NCI-H526 (cell line): ENCODE measurements around the gene SOX18.
"Not testable (repeated sequence)": the region's sequence is repeated elsewhere in the genome, so short reads cannot be mapped to it uniquely, and the experiment has no call there.

ENCODE experiments used
- DNase-seq, 2 experiments: peaks; one replicate each; lab custom pipeline; 2025; lab: John Stamatoyannopoulos, UW

The SOX18 gene

GRCh38 chr20:64049060-64049877 is at the start of gene SOX18:
TSS of gene SOX18 (minus strand) at chr20:64049639. CDS start at chr20:64049516, 123 bp downstream.
- DNase-seq = peak in 1 of 2 experiments; percentile 77

DNA sequence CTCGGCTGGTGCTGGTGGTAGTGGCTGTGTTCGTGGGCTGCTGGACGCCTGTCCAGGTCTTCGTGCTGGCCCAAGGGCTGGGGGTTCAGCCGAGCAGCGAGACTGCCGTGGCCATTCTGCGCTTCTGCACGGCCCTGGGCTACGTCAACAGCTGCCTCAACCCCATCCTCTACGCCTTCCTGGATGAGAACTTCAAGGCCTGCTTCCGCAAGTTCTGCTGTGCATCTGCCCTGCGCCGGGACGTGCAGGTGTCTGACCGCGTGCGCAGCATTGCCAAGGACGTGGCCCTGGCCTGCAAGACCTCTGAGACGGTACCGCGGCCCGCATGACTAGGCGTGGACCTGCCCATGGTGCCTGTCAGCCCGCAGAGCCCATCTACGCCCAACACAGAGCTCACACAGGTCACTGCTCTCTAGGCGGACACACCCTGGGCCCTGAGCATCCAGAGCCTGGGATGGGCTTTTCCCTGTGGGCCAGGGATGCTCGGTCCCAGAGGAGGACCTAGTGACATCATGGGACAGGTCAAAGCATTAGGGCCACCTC is 49.1 kb upstream of the SOX18 start:
- DNase-seq = no peak

DNA sequence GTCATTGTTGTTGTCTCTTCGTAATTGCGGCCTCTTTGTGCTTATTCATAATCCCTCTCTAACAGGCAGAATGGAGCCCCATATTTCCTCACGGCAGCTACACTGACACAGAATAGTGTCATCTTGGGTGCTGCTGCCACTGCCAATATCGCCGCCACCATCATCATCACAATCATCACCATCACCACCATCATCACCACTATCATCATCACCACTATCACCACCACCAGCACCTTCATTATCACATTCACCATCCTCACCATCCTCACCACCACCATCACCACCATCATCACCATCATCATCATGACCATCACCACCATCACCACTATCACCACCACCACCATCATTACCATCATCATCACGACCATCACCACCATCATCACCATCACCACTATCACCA is 47.1 kb upstream of the SOX18 start:
- DNase-seq = no peak

DNA sequence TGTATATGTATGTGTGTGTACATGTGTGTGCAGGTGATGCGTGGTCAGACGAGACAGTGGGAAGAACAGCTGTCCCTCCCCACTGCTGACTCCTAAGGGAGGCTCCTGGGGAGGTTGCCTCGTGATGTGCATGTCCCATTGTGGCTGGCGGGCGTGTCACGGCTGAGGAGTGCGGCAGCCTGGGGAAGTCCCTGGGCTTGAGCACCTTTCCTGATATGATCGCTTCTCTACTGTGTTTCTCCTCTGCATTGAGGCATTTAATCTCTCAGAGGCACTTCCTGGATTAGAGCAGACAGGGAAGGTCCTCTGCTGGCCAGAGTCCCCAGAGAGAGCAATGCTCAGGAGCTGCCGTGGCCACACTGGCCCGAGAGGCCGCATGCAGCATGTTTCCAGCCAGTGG is 46.5 kb upstream of the SOX18 start:
- DNase-seq = no peak

- DNase-seq = no peak
Measured at GRCh38 chr20:64095455-64095854, 46.0 kb upstream of the SOX18 start.

DNA sequence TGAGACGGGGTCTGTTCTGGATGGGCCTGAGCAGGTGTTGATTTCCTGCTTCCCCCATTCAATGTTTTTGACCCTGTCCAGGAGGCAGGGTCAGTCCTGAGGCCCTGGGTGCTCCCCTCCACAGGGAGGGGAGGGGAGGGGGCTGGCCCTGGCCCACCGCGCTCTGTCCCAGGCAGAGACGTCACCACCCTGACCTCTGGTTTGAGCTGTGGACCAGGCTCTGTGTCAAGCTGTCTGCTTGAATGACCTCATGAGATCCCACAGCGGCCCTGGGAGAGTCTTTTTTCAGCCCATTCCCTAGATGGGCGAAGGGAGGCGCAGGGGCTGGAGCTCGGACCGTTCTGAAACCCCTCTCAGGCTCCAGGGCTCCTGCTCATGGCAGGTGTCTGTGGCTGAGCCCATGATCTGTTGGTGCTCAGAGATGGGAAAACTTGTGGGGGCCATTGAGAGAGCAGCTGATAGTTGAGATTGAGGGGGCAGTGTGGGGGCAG is 43.6 kb upstream of the SOX18 start:
- no peak for DNase-seq

- peak in 1 of 2 experiments; percentile 60 for DNase-seq
Measured at GRCh38 chr20:64092258-64093012, 43.0 kb upstream of the SOX18 start.

DNA sequence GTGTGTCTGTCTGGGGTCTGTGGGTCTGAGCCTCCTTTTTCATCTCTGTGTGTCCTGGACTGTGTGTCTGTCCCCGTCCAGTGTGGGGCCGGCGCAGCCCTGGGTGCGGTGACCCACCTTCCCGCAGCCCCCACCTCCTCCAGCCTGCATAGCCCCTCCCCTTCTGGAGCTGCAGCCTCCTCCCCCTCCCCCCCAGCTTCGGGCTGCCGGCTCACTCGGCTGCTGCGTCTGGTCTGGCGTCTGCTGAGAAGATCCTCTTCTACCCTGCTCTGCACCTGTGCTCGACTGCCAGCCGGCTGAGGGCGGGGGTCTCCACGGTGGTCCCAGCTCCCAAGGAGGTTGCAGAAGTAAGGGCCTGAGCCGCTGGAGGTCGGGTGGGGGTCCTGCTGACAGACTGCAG is 42.3 kb upstream of the SOX18 start:
- peak in 1 of 2 experiments; percentile 67 for DNase-seq

DNA sequence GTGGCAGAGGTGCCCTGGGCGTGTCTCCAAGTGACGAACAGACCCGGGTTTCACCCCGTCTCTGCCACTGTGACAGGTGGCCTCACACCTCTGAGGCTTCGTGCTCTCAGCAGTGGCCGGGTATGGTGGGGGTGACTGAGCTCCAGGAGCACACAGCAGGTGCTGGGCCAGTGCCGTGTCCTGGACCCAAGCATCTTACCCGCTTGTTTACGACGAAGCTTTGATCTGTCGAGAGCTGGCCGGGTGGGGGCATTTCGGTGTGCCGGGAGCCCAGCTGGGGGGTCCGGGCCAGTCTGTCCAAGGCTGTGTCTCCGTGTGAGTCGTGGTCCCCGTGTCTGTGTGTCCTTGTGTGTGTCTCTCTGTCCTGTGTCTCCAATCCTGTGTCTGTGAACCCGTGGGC is 41.9 kb upstream of the SOX18 start:
- no peak for DNase-seq

GRCh38 chr20:64090165-64090564 is 40.7 kb upstream of the SOX18 start:
- DNase-seq = peak in 1 of 2 experiments; percentile 62

DNA sequence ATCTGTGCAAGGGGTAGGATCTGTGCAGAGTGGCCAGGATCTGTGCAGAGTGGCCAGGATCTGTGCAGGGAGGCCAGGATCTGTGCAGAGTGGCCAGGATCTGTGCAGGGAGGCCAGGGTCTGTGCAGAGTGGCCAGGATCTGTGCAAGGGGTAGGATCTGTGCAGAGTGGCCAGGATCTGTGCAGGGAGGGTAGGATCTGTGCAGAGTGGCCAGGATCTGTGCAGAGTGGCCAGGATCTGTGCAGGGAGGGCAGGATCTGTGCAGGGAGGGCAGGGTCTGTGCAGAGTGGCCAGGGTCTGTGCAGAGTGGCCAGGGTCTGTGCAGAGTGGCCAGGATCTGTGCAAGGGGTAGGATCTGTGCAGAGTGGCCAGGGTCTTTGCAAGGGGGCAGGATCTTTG is 39.1 kb upstream of the SOX18 start:
- not testable (repeated sequence) for DNase-seq

- not testable (repeated sequence) for DNase-seq
Measured at GRCh38 chr20:64087226-64087825, 37.9 kb upstream of the SOX18 start.

DNA sequence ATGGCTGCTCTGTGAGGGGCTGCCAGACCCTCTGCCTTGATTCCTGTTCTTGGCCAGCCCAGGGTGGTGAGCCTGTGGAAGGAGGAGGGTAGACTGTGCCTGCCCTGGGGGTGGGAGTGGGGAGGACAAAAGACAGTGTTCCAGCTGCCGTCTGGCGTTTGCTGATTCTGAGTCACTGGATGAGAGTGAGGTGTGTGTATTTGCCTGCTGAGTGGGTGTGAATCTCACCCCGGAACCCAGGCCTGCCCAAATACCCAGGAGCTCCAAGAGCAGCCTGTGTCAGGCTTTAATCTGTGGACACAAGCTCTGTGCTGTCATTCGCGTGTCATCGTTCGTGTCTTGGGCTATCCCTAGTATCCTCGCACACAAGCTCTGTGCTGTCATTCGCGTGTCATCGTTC is 37.4 kb upstream of the SOX18 start:
- DNase-seq = no peak

- DNase-seq = peak in 1 of 2 experiments; percentile 51
Measured at GRCh38 chr20:64084685-64085152, 35.3 kb upstream of the SOX18 start.

DNA sequence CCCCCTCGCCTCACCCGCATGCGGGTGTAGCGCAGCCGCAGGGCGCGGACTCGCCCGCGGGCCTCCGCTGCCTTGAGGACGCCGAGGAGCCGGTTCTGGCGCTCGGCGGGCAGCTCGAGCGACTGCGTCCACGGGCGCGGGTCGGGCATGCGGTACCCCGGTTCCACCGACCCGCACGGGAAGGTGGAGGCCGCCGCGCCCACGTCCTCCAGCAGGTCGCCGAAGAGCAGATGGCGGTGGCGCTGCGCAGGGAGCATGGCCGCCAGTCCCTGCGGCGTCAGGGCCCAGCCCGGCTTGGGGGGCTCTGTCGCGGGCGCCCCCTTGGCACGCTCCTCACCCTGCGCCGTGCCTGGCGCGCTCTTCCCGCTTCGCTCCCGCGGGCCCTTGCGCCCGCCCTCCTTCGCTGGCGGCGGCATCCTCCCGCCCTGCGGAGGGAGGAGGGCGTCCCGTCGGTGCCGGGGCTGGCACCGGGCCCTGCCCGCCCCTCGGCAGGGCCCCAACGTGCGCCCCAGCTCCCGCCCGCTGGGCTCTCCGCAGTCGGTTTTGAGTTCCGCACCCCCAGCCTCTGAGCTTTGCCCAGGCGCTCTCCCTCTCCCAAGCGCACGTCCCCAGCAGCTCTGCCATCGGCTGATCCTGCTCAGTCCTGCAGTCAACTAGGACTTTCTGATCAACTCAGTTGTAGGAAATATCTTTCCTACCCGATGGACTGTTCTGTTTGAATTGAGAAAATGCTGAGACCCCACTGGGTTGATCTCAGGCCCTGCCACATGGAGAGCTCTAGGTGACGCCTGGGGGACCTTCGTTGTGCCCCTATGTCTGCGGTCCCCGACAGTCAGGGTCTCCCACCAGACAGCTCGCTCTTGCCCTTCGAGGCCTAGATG is 34.6 kb upstream of the SOX18 start, which contains the start of gene LKAAEAR1:
Gene LKAAEAR1 (minus strand): TSS at position 595 of the 881 bp plus-strand sequence. CDS start 179 bp downstream, at position 416.
- DNase-seq = no peak

DNA sequence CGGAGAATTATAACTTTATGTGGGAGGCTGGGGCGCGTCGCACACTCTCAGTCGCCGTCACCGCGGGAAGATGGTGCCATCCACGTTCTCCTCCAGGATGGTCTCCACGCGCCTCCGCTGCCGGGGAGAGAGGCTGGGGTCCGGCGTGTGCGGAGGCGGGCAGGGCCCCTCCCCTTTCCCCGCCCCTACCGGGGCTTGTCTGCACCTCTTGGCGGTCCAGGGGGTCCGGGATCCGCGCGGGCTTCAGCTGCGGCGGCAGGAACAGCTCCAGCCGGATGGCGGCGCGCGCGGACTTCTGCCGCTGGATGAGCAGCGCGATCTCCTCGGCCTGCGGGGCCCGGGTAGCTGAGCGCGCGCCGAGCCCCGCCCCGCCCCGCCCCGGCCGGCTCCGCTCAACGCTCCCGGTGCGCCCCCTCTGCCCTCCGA is 34.0 kb upstream of the SOX18 start:
- DNase-seq = peak; percentile 43 to 93

DNA sequence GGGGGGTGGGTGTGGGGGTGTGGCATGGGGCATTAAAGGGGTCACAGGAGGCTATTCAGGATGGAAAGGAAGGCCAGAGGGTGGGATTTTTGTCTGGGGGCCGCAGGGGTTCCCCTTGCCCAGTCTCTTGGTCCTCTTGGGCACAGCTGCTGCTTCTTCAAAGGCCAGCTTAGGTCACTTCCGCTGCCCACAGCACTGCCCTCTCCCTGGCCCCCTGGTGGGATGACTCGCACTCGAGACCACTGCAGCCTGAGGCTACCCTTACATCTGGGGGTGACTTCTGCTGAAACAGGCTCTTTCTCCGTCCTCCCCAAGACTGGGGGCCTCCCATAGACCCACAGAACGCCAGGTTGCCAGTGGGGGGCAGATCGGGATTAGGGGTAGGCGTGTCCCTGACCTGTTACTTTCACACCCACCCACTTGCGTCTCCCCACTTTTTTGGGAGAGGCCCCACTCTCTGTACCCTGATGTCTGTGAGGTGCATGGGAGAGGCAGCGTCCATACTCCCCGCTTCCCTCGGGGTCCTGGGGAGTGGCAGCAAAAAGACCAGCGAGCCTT is 33.5 kb upstream of the SOX18 start:
- DNase-seq = no peak

GRCh38 chr20:64082126-64082731 is 32.8 kb upstream of the SOX18 start:
- DNase-seq = no peak

- no peak for DNase-seq
Measured at GRCh38 chr20:64081624-64081964, 32.2 kb upstream of the SOX18 start.
